ENCODE data around the gene CORIN.

GRCh38 chr4:47631161-47631560, 206.7 kb downstream of the CORIN start:
- TF ChIP-seq, protein P1, sequence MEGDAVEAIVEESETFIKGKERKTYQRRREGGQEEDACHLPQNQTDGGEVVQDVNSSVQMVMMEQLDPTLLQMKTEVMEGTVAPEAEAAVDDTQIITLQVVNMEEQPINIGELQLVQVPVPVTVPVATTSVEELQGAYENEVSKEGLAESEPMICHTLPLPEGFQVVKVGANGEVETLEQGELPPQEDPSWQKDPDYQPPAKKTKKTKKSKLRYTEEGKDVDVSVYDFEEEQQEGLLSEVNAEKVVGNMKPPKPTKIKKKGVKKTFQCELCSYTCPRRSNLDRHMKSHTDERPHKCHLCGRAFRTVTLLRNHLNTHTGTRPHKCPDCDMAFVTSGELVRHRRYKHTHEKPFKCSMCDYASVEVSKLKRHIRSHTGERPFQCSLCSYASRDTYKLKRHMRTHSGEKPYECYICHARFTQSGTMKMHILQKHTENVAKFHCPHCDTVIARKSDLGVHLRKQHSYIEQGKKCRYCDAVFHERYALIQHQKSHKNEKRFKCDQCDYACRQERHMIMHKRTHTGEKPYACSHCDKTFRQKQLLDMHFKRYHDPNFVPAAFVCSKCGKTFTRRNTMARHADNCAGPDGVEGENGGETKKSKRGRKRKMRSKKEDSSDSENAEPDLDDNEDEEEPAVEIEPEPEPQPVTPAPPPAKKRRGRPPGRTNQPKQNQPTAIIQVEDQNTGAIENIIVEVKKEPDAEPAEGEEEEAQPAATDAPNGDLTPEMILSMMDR (IDR thresholded peaks at IDR 0.05): no peak
- no peak for TF ChIP-seq POLR2A (IDR thresholded peaks at IDR 0.05)
- TF ChIP-seq EP300 (IDR thresholded peaks at IDR 0.05): no peak

Data from upper lobe of left lung (tissue), 4 donors.